WI38 (cell line): ENCODE measurements around the gene PNPLA8.

Experiments
- H3K4me3 ChIP-seq: 2 replicates; pipeline ENCODE4 v1.5.1; 2011; ENCODE audit warnings: low read depth, mild to moderate bottlenecking, control low read depth, low read length
- CTCF ChIP-seq: IDR thresholded peaks from 2 replicates; pipeline ENCODE4 v1.5.1; 2012; ENCODE audit warnings: low read depth, mild to moderate bottlenecking, control low read depth, low read length

PNPLA8 gene

GRCh38 chr7:108452707-108453106 lies 73.2 kb downstream of the PNPLA8 start:
- TF ChIP-seq CTCF, result peak; percentile 37; the same call in 1 of the 2 replicates
- no peak overlapping the region for H3K4me3 ChIP-seq

GRCh38 chr7:108451296-108451848 lies 74.6 kb downstream of the PNPLA8 start:
- H3K4me3 ChIP-seq, result no peak overlapping the region
- no peak for TF ChIP-seq CTCF

GRCh38 chr7:108450160-108450559 lies 75.8 kb downstream of the PNPLA8 start:
- no peak for TF ChIP-seq CTCF

GRCh38 chr7:108449521-108449920 lies 76.4 kb downstream of the PNPLA8 start:
- no peak overlapping the region for H3K4me3 ChIP-seq

More at GRCh38 chr7:108450160-108450559, 75.8 kb downstream of the PNPLA8 start:
- H3K4me3 ChIP-seq, result no peak overlapping the region

GRCh38 chr7:108448584-108449505 lies 77.1 kb downstream of the PNPLA8 start:
- TF ChIP-seq CTCF, result no peak
- no peak overlapping the region for H3K4me3 ChIP-seq

More at GRCh38 chr7:108449521-108449920, 76.4 kb downstream of the PNPLA8 start:
- no peak for TF ChIP-seq CTCF

- TF ChIP-seq CTCF, result no peak
- H3K4me3 ChIP-seq, result no peak overlapping the region
Measured at GRCh38 chr7:108442039-108442568, 83.8 kb downstream of the PNPLA8 start.
